C4-2B (cell line): Measurements from ENCODE around the gene LATS2.

Source experiments
- H3K27ac ChIP-seq: fragments of 450-650 bp; 2 replicates; pipeline ENCODE4 v1.5.1; 2017
- CTCF ChIP-seq: fragments of 450-650 bp; conservative IDR thresholded peaks from 2 replicates; pipeline ENCODE4 v1.5.1; 2017; ENCODE audit warnings: mild to moderate bottlenecking
- ZFX ChIP-seq: fragments of 450-650 bp; IDR thresholded peaks from 2 replicates; pipeline ENCODE4 v1.6.1; 2017

The LATS2 gene

GRCh38 chr13:21061029-21061763, at the start of gene LATS2:
LATS2 (minus strand) TSS chr13:21061586; CDS start chr13:21046026, 15,560 bp downstream.
- peak within 1 kb of the TSS; percentile 83 for H3K27ac ChIP-seq
- TF ChIP-seq CTCF (peak; percentile 53), ZFX (peak; percentile 54)

- TF ChIP-seq CTCF: no peak
- no peak overlapping the region for H3K27ac ChIP-seq
These were observed 47.8 kb upstream of the LATS2 start for GRCh38 chr13:21109168-21109567.

GRCh38 chr13:21106089-21106488, 44.7 kb upstream of the LATS2 start:
- TF ChIP-seq CTCF (no peak), ZFX (no peak)
- H3K27ac ChIP-seq: no peak overlapping the region

GRCh38 chr13:21104199-21105019, 43.0 kb upstream of the LATS2 start:
- TF ChIP-seq CTCF: no peak
- TF ChIP-seq ZFX: no peak
- H3K27ac ChIP-seq: no peak overlapping the region

- TF ChIP-seq CTCF (no peak), ZFX (no peak)
- H3K27ac ChIP-seq: no peak overlapping the region
These were observed 40.6 kb upstream of the LATS2 start for GRCh38 chr13:21101865-21102576.

- H3K27ac ChIP-seq: no peak overlapping the region
- no peak for TF ChIP-seq ZFX
These were observed 39.8 kb upstream of the LATS2 start for GRCh38 chr13:21100994-21101757.

GRCh38 chr13:21100211-21100610, 38.8 kb upstream of the LATS2 start:
- no peak for TF ChIP-seq ZFX
- no peak for TF ChIP-seq CTCF

More at GRCh38 chr13:21100211-21100610, 38.8 kb upstream of the LATS2 start:
- no peak overlapping the region for H3K27ac ChIP-seq
